ENCODE results near the gene PLPP7.

- no peak for TF ChIP-seq CTCF (IDR thresholded peaks at IDR 0.05)
- TF ChIP-seq POLR2AphosphoS5 (IDR thresholded peaks at IDR 0.05; ENCODE audit: insufficient read depth in 1 of 2, low read depth in 1 of 2) = no peak
- no peak for TF ChIP-seq POLR2A (IDR thresholded peaks at IDR 0.05)
Measured at GRCh38 chr9:131278702-131279111, 10.8 kb upstream of the PLPP7 start.
